Activated CD4-positive, alpha-beta T cell treated with anti-CD3 and anti-CD28 coated beads, Interleukin-2, amount 50 U/mL, for 24 hours (primary cell): Measurements from ENCODE around the gene B9D1.

Source experiments
- DNase-seq, 2 donors: peaks; one replicate each; pipeline ENCODE4 v3.0.0-alpha.2; 2020; ENCODE audit warnings: low read depth in 1 of 2, low spot score in 1 of 2

Gene B9D1

DNA sequence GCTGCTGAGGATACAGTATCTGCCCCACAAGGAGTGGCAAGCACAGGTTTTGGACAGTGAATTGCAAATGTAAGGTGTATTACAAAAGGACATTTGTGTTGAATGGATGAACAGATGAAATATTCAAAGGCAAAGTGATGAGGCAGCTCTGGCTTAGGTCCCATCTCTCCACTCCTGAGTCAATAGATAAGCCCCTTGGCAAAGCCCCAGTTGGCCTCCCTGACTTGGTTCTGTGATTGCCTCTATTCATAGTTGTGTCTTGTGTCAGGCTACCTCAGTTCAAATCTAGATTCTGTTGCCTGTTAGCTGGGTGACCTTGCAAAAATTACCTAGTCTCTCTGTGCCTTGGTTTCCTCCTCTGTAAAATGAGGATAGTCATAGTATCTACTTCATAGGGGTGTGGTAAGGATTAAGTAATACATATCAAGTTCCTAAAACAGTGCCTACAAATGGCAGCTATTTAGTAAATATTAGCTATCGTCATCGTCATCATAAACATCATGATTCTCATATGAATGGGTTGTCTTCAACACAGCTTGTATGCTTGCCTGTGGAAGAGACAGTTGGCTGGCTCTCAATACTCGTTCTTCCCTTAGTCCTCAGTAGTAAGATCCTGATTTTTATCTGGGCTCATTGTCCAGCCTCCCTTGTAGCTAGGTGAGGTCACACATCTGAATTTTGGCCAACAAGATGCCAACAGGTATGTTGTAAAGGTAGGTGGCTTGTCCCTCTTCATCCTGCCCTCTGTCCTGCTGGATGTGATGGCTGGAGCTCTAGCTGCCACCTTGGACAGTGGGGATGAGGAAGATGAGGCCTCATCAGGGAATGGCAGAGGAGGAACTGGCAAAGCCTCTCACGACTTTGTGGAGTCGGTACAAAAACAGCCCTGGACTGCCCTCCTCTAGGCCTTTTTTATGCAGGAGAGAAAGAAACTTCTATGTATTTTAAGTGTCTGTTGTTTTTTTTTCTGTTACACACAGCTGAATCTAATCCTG, 26.6 kb upstream of the B9D1 start:
- DNase-seq = no peak

DNA sequence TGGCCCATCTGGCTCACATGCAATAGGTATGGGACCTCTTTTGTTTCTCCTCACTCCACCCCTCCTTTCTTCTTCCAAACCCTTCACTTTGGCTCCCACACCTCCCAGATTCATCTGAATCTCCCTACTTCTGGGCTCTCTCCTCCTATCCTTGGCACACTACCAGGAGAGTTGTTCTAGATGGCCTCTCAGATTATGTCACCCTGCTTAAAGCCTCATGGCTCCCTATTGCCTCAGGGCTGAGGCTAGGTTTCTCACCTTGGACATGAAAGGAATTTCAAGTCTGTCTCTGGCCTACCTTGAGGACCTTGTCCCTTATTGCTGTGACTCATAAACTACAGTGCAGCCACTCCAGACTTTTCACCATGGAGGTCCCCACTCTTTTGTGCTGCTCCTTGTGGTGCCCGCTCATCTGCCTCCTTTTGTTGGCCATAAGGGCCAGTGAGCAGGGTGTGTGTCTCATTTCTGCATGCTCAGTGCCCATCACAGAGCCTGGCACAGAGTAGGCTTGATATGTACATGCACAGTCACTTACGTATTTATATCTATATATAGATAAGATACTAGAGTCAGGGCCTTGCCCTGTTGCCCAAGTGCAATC, 25.5 kb upstream of the B9D1 start:
- no peak for DNase-seq

DNA sequence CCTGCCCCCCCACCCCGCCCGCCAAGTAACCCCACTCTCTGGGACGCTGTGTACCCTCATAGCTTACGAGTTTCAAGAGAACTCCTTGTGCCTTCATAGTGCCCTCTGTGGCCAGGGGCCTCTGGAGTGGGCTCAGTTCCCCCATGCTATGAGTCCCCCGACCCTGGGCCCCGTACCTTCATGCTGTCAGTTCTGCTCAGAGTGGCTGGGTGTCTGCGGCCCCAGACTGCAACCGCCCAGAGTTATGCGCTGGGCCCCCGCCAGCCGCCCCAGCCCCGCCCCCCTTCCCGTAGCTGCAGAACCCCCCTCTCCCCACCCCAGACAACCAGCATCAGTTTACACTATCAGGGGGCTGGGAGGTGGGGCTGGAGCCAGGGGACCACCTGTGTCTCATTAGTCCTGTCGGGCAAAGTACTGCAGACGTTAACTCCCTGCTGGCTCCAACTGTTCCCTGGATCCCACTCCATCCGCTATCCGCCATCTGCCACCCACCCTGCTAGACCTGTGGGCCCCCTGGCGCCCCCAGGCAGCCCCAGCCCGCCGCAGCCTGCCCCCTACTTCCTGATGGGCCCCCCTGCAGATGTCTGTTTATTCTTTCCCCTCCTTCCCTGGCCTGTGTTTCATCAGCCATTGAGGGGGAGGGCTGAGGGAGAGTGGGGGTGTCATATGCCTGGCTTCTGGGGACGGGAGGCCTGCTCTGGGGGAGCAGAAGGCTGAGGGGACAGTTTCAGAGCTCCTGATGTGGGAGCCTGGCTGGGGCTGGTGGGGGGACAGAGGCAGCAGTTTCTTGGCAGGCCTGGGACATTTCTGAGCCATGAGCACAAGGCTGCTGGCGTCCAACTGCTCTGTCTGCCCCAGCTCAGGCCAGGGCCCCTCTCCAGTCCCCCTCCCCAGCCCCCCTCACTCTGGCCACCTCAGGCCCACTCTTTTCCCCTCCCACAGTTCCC, 24.7 kb upstream of the B9D1 start, which contains the start of gene MFAP4:
Gene MFAP4, minus strand, starts transcription at position 217 of the 947 bp plus-strand sequence. Its CDS starts 35 bp downstream, at position 182.
- DNase-seq = no peak

DNA sequence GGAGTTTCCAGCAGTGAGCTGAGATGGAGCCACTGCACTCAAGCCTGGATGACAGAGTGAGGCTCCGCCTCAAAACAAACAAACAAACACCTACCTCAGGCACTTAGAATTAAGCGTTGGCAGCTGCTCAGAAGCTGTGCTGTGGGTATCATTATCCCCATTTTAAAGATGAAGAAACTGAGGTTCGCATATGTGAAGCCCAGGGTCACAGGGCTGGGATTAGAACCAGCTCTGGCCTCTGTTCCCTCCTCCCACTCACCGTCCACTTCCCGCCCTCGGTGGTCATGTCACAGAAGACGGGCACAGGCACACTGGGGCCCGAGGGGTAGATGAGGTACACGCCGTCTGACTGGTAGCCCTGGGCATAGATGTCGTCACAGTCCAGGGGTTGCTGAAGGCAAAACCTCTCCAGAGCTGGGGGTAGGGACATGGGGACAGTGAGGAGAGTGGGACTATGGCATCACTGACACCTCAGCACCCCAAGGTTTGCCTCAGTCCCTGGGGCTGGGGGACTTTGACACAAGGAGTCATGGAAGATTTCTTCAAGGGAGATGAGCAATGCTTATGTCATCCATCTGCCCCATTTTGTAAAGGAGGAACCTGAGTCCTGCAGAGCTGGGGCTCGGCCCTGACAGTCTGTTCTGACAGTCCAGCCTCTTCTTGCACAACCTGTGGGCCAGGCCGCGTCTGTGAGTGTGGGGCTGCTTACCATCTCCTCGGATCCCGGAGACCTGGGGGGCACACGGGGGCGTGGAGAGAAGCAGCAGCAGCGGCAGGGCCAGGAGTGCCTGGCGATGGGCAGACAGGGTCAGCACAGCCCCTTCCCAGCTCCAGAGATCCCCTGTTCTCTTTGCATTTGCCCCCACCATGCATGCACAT, 23.8 kb upstream of the B9D1 start:
- no peak for DNase-seq

DNA sequence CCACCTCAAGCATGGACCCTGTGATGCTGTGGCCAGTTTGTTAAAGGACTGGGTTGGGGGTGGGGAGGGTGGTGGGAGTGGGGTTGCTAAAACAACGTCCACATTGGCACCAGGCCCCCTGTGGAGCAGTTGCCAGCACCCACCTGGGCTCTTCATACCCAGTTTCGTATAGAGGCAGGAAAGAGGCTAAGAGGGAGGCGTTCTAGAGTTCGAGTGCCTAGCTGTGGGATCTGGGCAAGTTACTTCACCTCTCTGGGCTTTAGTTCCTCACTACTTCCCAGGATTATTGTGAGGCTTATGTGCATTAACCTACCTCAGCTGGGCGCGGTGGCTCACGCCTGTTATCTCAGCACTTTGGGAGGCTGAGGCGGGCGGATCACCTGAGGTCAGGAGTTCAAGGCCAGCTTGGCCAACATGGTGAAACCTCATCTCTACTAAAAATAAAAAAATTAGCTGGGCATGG, 23.0 kb upstream of the B9D1 start:
- no peak for DNase-seq

DNA sequence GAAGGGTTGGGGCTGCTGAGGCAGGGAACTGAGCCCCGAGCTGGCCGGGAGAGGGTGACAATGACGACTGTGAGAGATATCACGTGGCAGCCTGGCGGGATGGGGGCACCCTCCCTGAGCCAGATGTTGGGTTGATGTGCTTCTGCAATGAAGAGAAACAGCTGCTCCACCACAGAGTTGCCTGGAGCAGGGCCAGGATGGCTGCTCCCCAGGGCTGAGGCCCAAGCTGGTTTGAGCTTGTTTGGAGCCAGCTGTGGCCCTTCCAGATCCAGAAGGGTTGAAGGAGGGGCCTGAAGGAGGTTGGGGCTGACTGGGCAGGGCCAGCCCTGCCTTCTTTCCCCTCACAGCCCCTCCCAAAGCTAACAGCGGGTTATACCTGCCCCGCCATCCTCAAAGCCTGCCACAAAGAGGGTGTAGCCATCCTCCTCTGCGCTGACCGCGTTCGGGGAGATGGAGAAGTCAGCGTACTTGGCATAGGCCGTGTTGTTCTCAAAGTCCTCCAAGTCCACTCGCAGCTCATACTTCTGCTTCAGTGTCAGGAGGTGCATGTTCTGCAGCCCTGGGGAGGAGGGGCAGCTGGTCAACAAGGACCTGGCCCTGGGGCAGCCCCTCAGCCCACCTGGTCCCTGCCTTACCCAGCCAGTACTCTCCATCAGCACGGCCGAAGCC, 22.3 kb upstream of the B9D1 start:
- no peak for DNase-seq

DNA sequence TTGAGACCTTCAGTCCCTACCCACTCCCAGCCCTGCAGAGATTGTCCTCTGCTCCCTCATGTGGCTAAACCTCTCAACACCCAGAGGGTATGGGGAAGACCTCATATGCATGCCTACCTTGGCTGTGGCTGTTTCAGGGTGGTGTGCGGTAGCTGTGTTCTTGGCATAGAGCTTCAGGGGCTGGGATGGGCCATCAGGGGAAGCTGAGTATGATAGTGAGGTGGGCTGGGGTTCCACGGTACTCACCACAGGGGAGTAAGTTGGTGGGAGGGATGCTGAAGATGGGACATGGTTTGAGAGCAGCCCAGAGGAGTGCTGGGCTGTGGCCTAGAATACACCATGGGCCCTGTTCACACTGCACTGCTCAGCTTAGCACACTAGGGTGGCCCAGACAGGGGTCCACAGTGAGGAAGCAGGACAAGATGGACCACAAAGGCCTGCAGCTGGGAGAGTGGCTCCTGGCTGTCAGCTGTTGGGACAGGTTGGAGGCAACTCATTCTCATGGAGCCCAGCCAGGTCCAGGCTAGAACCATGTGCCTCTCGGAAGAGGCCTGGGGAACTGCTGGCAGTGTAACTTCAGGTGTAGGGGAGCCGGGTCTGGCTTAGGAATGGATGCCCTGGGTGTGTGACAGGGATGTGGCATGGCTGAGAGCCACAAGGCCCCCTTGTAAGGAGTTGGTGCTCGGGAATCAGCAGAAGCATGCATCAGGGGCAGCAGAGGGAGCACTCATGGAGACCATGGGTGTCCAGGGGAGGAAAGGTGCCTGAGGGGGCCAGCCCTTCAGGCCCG, 21.4 kb upstream of the B9D1 start:
- no peak for DNase-seq

DNA sequence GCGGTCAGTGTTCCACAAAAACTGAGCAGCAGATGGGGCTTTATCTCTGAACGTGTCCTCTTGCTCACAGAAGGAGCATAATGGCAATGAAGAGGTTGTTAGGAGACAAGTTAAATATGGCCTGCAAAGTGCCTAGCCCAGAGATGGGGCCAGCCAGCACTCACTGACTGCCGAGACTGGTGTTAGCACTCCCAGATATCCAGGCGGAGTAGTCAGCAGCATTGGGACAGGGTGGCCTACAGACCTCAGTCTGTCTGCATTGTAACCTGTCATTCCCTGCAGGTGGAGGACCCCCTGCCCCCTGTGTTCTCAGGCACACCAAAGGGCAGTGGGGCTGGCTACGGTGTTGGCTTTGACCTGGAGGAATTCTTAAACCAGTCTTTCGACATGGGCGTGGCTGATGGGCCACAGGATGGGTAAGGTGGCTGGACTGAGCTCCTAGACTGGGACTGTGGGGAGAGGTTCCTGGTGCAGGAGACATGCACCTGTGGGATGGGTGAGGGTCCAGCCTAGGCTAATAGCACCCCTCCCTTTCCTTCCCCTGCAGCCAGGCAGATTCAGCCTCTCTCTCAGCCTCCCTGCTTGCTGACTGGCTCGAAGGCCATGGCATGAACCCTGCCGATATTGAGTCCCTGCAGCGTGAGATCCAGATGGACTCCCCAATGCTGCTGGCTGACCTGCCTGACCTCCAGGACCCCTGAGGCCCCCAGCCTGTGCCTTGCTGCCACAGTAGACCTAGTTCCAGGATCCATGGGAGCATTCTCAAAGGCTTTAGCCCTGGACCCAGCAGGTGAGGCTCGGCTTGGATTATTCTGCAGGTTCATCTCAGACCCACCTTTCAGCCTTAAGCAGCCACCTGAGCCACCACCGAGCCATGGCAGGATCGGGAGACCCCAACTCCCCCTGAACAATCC, 20.3 kb upstream of the B9D1 start:
- no peak for DNase-seq

DNA sequence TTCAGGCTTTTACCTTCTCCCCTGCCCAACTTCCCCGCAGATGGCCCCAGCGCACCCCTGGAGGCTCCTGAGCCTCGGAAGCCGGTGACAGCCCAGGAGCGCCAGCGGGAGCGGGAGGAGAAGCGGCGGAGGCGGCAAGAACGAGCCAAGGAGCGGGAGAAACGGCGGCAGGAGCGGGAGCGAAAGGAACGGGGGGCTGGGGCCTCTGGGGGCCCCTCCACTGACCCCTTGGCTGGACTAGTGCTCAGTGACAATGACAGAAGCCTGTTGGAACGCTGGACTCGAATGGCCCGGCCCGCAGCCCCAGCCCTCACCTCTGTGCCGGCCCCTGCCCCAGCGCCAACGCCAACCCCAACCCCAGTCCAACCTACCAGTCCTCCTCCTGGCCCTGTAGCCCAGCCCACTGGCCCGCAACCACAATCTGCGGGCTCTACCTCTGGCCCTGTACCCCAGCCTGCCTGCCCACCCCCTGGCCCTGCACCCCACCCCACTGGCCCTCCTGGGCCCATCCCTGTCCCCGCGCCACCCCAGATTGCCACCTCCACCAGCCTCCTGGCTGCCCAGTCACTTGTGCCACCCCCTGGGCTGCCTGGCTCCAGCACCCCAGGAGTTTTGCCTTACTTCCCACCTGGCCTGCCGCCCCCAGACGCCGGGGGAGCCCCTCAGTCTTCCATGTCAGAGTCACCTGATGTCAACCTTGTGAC, 19.4 kb upstream of the B9D1 start:
- no peak for DNase-seq

DNA sequence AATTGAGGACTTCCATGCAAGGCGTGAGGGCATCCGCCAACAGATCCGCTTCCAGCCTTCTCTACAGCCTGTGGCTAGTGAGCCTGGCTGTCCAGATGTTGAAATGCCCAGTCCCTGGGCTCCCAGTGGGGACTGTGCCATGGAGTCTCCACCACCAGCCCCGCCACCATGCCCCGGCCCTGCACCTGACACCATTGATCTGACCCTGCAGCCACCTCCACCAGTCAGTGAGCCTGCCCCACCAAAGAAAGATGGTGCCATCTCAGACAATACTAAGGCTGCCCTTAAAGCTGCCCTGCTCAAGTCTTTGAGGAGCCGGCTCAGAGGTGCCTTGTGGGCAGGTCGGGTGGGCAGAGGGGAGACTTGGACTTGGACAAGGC, 18.8 kb upstream of the B9D1 start:
- DNase-seq = no peak

DNA sequence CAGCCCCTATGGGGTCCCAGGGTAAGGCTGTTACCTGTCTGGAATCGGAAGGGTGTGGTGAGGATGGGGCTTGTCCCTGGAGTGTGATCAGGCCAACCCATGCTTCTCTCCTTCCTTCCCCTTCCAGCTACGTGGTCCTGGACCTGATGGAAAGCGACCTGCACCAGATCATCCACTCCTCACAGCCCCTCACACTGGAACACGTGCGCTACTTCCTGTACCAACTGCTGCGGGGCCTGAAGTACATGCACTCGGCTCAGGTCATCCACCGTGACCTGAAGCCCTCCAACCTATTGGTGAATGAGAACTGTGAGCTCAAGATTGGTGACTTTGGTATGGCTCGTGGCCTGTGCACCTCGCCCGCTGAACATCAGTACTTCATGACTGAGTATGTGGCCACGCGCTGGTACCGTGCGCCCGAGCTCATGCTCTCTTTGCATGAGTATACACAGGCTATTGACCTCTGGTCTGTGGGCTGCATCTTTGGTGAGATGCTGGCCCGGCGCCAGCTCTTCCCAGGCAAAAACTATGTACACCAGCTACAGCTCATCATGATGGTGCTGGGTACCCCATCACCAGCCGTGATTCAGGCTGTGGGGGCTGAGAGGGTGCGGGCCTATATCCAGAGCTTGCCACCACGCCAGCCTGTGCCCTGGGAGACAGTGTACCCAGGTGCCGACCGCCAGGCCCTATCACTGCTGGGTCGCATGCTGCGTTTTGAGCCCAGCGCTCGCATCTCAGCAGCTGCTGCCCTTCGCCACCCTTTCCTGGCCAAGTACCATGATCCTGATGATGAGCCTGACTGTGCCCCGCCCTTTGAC, 18.2 kb upstream of the B9D1 start:
- no peak for DNase-seq

DNA sequence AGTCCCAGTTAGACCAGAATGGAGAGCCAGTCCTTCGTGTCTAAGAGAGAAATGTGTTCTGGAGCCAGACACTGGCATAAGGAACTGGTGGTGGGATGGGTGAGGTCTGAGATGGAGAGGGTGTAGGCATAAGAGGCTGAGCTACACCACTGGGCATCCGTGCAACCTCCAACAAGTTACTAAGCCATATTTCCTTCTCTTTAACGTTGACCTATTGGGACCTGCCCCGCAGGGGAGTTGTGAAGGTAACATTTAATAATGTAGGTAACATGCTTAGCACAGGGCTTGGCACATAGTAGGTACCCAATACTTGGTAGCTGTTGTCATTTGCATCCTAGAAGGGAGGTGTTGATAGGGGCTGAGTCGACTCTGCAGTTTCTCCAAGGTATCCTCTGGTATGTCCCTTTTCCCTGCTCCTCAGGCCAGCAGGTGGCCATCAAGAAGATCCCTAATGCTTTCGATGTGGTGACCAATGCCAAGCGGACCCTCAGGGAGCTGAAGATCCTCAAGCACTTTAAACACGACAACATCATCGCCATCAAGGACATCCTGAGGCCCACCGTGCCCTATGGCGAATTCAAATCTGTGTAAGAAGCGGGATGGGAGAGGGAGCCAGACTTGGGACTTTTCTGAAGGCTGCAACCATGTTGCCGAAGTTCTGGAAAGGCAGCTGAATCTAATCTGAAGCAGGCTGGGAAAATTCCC, 17.0 kb upstream of the B9D1 start:
- no peak for DNase-seq

DNA sequence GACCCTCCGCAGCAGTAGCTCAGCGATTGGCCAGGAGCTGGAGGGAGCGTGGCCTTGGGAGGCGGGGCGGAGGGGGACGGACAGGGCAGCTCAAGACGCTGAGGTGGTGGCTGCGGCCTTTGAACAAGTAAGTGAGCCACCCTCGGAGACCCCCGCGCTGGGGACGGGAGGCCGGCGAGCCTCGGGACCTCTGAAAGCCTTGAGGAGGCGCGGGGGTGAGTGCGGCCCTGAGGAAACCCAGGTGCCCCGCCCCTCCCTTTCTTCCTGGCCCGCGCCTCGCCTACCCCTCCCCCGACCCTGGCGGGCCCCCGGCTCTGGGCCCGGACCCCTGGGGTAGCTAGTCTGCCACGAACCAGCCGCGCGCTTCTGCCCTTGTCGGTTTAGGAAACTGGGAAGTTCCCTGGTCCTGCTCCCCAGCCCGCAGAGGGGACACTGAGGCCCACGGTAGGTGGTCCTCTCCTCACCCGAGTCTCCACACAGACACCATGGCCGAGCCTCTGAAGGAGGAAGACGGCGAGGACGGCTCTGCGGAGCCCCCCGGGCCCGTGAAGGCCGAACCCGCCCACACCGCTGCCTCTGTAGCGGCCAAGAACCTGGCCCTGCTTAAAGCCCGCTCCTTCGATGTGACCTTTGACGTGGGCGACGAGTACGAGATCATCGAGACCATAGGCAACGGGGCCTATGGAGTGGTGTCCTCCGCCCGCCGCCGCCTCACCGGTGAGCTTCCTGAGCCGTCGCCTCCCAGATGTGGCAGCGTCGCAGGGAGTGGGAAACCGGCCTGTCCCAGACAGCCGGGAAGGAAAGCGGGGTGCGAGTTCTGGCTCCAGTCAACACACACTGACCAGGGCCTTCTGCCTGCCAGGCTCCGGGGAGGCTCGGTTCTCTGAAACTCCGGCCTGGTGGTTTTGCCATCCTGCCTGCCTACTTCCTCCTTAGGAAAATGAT, 16.2 kb upstream of the B9D1 start, which contains the start of gene MAPK7:
Gene MAPK7, plus strand, starts transcription at position 83 of the 945 bp plus-strand sequence. Its CDS starts 403 bp downstream, at position 486.
- DNase-seq = no peak

DNA sequence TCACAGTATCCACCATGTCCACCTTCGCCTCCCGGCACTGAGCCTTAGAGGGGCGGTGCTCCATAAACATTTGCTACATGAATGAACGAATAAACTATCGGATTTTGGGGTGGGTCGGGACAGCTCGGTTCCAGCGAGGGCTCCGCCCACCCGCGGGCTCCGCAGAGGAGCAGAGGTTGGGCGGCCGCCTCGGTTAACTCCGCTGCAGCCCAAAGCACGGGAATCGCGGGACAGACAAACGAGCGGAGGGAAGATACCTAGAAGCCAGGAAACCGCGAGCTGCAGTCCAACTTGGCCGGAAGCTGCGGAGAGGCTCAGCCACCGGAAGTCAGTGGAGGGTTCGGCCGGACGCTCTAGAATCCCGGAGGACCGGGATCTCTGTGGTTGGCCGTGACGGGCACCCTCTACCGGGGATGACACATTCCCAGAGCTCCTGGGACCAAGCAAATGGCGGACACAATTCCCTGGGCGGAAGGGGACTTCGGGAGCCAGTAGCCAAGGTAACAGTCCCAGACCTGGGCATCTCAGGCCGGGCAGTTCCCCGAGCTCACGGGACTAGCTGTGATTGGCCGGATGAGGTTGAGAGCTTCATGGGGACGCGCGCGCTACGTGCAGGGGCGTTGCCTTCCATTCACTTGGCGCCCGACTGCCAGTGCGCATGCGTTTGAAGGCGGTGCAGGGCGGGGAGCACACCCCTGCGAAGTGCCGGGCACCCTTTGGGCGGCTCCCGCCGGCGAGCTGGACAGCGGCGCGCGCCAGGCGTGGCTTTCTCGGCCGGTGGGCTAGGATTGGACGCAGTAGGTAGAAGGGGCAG, 15.3 kb upstream of the B9D1 start:
- DNase-seq = peak; percentile 87 to 92
